HG03196 (cell line): ENCODE measurements around the gene PPP2R3B.
"Not testable (repeated sequence)": the region's sequence is repeated elsewhere in the genome, so short reads cannot be mapped to it uniquely, and the experiment has no call there.

Experiments
- ATAC-seq: cut with Tn5 transposase; IDR thresholded peaks from one replicate; pipeline ENCODE4 v1.9.1; 2021; ENCODE audit not compliant: unreplicated experiment

PPP2R3B gene

GRCh38 chrX:356385-357034 is 30.2 kb downstream of the PPP2R3B start:
- no peak for ATAC-seq

- ATAC-seq = no peak
These were observed 31.2 kb downstream of the PPP2R3B start for GRCh38 chrX:355329-356050.

DNA sequence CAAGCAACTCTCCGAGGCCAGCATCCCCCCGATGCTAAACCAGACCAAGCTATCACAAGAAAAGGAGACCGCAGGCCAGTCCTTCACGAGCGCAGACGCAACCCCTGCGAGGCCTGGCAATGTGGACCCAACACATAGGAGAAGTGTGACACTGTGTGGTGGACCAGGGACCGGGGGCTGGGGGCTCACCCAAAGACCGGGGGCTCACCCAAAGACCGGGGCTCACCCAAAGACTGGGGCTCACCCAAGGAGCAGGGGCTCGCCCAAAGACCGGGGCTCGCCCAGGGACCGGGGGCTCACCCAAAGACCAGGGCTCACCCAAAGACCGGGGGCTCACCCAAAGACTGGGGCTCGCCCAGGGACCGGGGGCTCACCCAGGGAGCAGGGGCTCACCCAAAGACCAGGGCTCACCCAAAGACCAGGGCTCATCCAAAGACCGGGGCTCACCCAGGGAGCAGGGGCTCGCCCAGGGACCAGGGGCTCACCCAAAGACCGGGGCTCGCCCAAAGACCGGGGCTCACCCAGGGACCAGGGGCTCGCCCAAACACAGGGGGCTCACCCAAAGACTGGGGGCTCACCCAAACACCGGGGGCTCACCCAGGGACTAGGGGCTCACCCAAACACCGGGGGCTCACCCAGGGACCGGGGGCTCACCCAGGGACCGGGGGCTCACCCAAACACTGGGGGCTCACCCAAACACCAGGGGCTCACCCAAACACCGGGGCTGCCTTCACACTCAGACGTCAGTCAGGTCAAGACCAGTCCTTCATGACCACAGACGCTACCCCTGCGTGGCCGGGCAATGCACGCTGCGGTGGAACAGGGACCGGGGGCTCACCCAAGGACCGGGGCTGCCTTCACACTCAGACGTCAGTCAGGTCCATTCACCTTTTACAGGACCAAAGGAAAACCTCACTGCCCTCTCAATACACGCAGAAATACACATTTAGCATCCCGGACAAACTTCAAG is 32.9 kb downstream of the PPP2R3B start:
- ATAC-seq = no peak

DNA sequence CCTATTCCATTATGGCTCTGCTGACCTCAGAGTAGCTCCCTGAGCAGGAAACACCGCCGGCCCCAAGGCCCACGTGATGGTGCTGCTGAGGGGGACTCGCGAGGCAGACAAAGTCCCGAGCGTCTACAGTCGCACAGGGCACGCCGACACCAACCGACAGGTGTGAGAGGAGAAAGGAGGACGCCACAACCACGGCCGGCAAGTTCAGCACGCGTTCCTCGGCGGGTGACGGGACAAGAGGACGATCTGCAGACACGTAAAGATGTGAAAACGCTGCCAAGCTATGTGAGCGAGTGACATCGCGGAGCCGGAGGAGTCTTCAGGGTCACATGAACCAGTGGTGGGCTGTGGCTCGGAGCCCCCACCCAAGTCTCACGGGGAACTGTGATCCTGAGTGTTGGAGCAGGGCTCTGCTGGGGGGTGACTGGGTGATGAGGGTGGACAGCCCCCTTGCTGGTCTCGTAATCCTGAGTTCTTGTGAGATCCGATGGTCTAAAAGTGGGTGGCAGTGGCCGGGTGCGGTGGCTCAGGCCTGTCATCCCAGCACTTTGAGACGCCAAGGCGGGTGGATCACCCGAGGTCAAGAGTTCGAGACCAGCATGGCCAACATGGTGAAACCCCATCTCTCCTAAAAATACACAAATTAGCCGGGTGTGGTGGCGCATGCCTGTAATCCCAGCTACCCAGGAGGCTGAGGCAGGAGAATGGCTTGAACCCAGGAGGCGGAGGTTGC is 34.0 kb downstream of the PPP2R3B start:
- no peak for ATAC-seq

- ATAC-seq = no peak
These were observed 34.5 kb downstream of the PPP2R3B start for GRCh38 chrX:352181-352580.

GRCh38 chrX:351736-352135 is 35.0 kb downstream of the PPP2R3B start:
- ATAC-seq = no peak

DNA sequence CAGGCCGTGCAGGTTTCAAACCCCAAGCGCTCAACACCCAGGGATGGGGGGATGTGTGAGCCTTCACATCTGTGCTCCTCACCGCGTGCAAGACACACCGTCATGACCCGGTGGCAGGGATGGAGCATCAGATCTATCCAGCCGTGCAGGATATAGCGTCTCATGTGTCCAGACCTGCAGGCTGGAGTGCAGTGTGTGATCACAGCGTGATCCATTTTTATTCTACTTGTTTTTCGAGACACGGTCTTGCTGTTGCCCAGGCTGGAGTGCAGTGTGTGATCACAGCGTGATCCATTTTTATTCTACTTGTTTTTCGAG is 35.4 kb downstream of the PPP2R3B start:
- ATAC-seq = not testable (repeated sequence)

- no peak for ATAC-seq
These were observed 36.0 kb downstream of the PPP2R3B start for GRCh38 chrX:350534-351323.

DNA sequence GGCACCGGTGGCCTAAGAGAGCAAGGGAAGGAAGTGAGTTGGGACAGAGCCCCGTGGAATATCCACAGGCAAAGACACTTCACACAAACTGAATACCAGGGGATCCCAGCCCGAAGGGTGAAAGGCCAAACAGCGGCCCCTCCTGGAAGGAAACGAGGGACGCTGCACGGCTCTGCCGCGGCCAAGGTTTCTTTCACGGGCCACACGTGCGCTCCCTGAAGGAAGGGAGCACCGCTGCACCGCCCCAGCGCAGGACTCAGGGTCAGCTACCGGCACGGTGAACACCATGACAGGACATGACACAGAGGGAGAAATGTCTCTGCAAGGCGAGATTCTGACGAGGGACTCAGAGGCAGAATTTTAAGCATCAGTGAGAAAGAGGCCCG is 36.6 kb downstream of the PPP2R3B start:
- no peak for ATAC-seq

DNA sequence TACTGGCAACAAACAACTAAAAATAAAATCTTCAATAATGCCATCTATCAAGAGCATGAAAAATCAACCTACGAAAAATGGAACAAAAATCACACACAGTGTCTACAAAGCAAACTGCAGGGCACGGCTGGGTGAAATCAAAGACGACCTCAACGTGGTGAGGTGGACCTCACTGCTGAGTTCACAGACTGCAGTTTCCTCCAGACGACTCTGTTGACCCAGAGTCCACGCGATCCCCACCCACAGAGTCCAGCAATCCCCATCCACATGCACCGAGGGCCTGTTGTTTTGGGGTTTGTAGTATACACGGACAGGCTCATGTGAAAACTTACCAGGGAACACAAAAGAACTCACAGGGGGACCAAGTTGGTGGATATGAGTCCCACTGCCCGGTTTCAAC is 37.0 kb downstream of the PPP2R3B start:
- no peak for ATAC-seq

DNA sequence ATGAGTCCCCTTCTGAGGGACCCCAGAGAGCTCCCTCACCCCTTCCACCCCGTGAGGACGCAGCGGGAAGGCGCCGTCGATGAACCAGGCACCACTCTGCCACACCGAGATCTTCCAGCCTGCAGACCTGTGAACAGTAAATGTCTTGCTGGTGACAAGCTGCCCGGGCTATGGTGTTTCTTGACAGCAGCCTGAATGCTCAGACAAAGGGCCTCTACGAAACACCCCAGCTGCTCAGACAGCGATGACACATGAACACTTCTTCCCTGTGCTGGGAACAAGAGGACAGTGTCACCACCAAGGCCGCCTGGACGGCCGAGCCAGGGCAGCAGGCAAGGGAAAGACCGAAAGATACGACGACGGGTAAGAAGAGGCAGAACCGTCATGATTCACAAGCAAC is 37.5 kb downstream of the PPP2R3B start:
- ATAC-seq = no peak

DNA sequence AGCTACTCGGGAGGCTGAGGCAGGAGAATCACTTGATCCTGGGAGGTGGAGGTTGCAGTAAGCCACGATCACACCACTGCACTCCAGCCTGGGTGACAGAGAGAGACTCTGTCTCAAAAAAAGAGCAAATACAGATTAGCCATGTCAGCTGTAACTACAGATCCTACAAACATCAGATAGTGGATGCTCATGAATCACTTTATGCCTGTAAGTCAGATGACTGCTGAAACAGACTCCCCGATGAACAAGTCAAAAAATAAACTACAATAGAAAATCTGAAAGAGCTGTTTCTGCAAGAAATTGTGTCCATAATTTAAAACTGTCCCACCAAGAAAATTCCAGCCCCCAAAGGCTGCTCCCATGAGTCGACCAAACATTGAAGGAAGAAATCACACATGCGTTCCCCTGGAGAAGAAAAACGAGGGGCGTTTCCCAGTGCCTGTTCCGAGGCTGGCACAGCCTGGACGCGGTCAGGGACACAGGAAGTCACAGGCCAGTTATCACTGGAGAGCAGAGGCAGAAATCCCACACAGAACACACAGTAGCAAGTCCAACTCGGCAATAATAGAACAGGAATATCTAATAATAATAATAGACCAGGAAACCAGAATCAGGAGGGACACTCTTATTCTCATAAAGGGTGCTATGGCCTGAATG is 38.1 kb downstream of the PPP2R3B start:
- no peak for ATAC-seq

DNA sequence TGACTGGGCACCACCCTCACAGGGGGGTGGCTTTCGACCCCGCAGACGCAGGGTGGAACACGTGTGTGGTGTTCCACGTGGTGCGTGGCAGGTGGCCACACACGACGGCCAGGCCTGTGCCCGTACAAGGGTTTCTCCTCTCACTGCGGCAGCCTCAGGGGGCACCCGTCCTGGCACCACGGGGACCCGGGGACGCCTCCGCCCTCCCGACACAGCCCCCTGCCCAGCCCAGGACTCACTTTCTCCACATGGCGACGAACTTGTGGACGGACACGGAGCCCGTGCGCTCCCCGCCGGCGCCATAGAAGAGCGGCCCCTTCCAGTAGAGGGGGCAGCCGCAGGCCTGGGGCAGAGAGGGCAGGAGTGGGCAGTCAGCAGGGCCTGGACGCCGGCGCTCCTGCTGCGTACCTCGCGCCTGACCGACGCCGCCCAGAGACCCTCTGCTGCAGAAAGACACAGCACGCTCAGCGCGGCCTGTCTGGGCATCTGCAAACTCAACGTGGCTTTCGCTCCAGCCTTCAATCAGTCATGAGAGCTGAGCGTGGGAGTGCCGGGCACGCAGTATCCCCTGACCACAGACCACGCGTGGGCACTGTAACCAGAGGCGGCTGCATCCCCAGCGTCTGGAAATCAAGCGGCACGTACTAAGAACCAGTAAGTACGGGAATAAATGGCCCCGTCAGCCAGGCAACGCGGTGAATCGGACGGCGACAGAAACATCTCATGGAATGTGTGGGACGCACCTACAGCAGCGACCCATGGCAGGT is 39.2 kb downstream of the PPP2R3B start:
- ATAC-seq = no peak

- ATAC-seq = no peak
These were observed 40.5 kb downstream of the PPP2R3B start for GRCh38 chrX:346034-346813.

GRCh38 chrX:345020-345925 is 41.4 kb downstream of the PPP2R3B start:
- no peak for ATAC-seq

DNA sequence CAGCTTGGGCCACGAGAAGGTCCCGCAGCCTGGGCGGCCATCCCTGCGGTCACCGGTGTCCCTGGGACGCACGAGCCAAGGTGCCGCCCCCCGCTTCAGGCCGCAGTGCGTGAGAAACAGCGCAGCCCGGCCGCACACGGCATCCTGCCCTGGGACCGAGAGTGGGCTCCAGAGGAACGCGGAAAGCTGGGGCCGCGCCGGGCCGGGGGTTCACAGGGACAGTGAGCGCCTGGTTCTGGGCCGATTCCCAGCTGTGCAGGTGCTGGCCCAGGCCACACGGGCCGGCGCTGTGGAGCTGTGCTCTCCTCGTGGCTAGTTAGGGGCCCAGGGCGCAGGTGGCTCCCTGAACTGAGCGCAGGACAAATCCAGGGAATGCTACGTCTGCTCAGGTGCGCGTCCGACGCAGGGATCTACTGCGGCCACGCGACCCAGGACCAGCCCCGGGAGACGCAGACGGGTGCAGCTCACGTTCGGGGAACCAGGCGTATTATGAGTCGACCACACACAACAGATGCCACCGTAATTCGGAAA is 42.3 kb downstream of the PPP2R3B start:
- no peak for ATAC-seq

GRCh38 chrX:341541-342101 is 45.1 kb downstream of the PPP2R3B start:
- ATAC-seq = no peak
